SH-SY5Y (cell line): Measurements from ENCODE around the gene BRCA1.

ENCODE experiments used
- GATA2 ChIP-seq: IDR thresholded peaks from 2 replicates; pipeline ENCODE4 v1.6.1; 2011; ENCODE audit warnings: mild to moderate bottlenecking, low read depth, low read length
- GATA3 ChIP-seq: IDR thresholded peaks from 2 replicates; pipeline ENCODE4 v1.6.1; 2011; ENCODE audit warnings: low read depth, mild to moderate bottlenecking, low read length, moderate library complexity

DNA sequence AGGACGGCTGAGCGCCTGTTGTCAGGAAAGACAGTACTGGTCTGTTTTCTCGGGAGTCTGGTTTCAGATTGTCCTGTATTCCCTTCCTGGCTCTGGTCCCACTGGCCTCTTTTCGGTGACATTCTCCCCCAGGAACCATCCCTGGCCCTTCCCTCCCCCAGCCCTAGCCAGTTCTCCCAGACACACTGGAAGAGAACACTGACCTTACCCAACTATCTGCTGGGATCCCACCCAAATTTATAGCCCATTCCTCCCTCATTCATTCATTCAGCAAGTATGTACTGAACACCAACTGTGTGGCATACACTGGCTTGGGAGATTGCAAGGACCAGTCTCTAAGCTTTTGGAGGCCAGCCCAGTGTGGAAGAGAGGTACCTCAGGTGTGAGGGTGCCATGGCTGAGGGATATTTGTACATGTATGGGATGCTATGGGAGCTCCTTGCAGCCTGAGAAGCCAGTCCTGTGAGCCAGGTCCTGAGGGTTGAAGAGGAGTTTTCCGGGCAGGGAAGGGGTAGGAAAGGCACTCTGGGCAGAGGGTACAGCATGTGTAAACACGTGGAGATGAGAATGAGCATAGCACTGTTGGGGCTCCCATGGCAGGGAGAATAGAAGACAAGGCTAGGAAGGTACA is 94.9 kb downstream of the BRCA1 start:
- no peak for TF ChIP-seq GATA3
- TF ChIP-seq GATA2, result no peak
